HEK293T (cell line): ENCODE measurements around the gene HAGH.

ENCODE experiments used
- CTCF ChIA-PET: fragments of 350-600 bp; formaldehyde crosslinking; extraction: SDS; loops from one replicate; lab custom pipeline; 2021; ENCODE audit warnings: antibody characterized with exemption, inconsistent platforms; lab: Yijun Ruan, JAX
- POLR2A ChIA-PET: fragments of 350-600 bp; formaldehyde crosslinking; extraction: SDS; loops from one replicate; lab custom pipeline; 2020; ENCODE audit warnings: antibody characterized with exemption, inconsistent platforms; lab: Yijun Ruan, JAX
- DNase-seq: peaks from one replicate; pipeline ENCODE4 v3.0.0; 2012; ENCODE audit warnings: mixed read lengths; ENCODE audit errors: extremely low spot score
- ARNT ChIP-seq: fragments of 450-650 bp; IDR thresholded peaks from 2 replicates; pipeline ENCODE4 v1.6.1; 2017; ENCODE audit warnings: mild to moderate bottlenecking
- BHLHE40 ChIP-seq: fragments of 450-650 bp; IDR thresholded peaks from 2 replicates; pipeline ENCODE4 v1.6.1; 2016; ENCODE audit warnings: mild to moderate bottlenecking, moderate library complexity, borderline replicate concordance
- CTBP1 ChIP-seq: fragments of 450-650 bp; IDR thresholded peaks from 2 replicates; pipeline ENCODE4 v1.6.1; 2016; ENCODE audit warnings: borderline replicate concordance
- ELF4 ChIP-seq: fragments of 450-650 bp; IDR thresholded peaks from 2 replicates; pipeline ENCODE4 v1.6.1; 2017; ENCODE audit warnings: antibody characterized with exemption
- FOXA1 ChIP-seq: fragments of 450-650 bp; IDR thresholded peaks from 2 replicates; pipeline ENCODE4 v1.6.1; 2016; ENCODE audit warnings: mild to moderate bottlenecking
- FOXK2 ChIP-seq: fragments of 450-650 bp; IDR thresholded peaks from 2 replicates; pipeline ENCODE4 v1.6.1; 2016; ENCODE audit warnings: mild to moderate bottlenecking
- FOXM1 ChIP-seq: fragments of 450-650 bp; IDR thresholded peaks from 2 replicates; pipeline ENCODE4 v1.6.1; 2017; ENCODE audit warnings: mild to moderate bottlenecking, borderline replicate concordance
- HDGF ChIP-seq: fragments of 450-650 bp; IDR thresholded peaks from 2 replicates; pipeline ENCODE4 v1.6.1; 2017; ENCODE audit warnings: antibody characterized with exemption, borderline replicate concordance
- L3MBTL2 ChIP-seq: fragments of 450-650 bp; conservative IDR thresholded peaks from 2 replicates; pipeline ENCODE4 v1.6.1; 2016; ENCODE audit warnings: mild to moderate bottlenecking
- LEF1 ChIP-seq: fragments of 450-650 bp; IDR thresholded peaks from 2 replicates; pipeline ENCODE4 v1.6.1; 2017; ENCODE audit warnings: mild to moderate bottlenecking, borderline replicate concordance
- NFRKB ChIP-seq: fragments of 450-650 bp; IDR thresholded peaks from 2 replicates; pipeline ENCODE4 v1.6.1; 2016; ENCODE audit warnings: mild to moderate bottlenecking, moderate library complexity
- PKNOX1 ChIP-seq: fragments of 450-650 bp; IDR thresholded peaks from 2 replicates; pipeline ENCODE4 v1.6.1; 2016
- SP1 ChIP-seq: fragments of 450-650 bp; IDR thresholded peaks from 2 replicates; pipeline ENCODE4 v1.6.1; 2017
- SUZ12 ChIP-seq: fragments of 450-650 bp; IDR thresholded peaks from 2 replicates; pipeline ENCODE4 v1.6.1; 2016; ENCODE audit warnings: mild to moderate bottlenecking
- TARDBP ChIP-seq: fragments of 450-650 bp; IDR thresholded peaks from 2 replicates; pipeline ENCODE4 v1.6.1; 2016
- ZNF384 ChIP-seq: fragments of 450-650 bp; IDR thresholded peaks from 2 replicates; pipeline ENCODE4 v1.6.1; 2016

HAGH gene

GRCh38 chr16:1865902-1866690 is 39.5 kb upstream of the HAGH start:
- POLR2A ChIA-PET, result interaction anchor here (1.2 kb wide), 1 partner anchor 99 kb away, joined by 5 read pairs; the partner anchor contains the start of gene RPS2
- TF ChIP-seq SUZ12, result no peak
- TF ChIP-seq ZNF384, result no peak
- no peak for TF ChIP-seq LEF1
- TF ChIP-seq TARDBP, result no peak
- TF ChIP-seq CTBP1, result no peak
- no peak for TF ChIP-seq ARNT
- no peak for TF ChIP-seq ELF4
- TF ChIP-seq FOXK2, result no peak
- TF ChIP-seq PKNOX1, result no peak
- TF ChIP-seq FOXM1, result no peak
- TF ChIP-seq L3MBTL2, result no peak
- no peak for TF ChIP-seq NFRKB
- TF ChIP-seq BHLHE40, result no peak
- TF ChIP-seq HDGF, result no peak
- no peak for TF ChIP-seq FOXA1
- TF ChIP-seq SP1, result no peak
- CTCF ChIA-PET, result interaction anchor here (0.6 to 1.4 kb wide), 3 partner anchors 62 to 75 kb away, joined by 3 to 5 read pairs (median 4); no protein-coding TSS in a partner anchor
- no peak for DNase-seq

GRCh38 chr16:1863681-1864460 is 37.2 kb upstream of the HAGH start:
- DNase-seq, result no peak
- POLR2A ChIA-PET, result interaction anchor here (0.8 to 1.4 kb wide), 2 partner anchors 60 to 101 kb away, joined by 3 to 10 read pairs; partner anchors contain the start of gene RPS2
- no peak for TF ChIP-seq FOXK2
- TF ChIP-seq CTBP1, result no peak
- TF ChIP-seq HDGF, result no peak
- TF ChIP-seq LEF1, result no peak
- no peak for TF ChIP-seq L3MBTL2
- no peak for TF ChIP-seq TARDBP
- no peak for TF ChIP-seq SP1
- no peak for TF ChIP-seq ZNF384
- TF ChIP-seq PKNOX1, result no peak
- TF ChIP-seq BHLHE40, result no peak
- no peak for TF ChIP-seq FOXA1
- no peak for TF ChIP-seq NFRKB
- TF ChIP-seq ELF4, result no peak
- CTCF ChIA-PET, result interaction anchor here (1.3 to 1.6 kb wide), 2 partner anchors 60 to 78 kb away, joined by 5 to 7 read pairs; no protein-coding TSS in a partner anchor

- POLR2A ChIA-PET, result interaction anchor here (0.8 to 1.8 kb wide), 3 partner anchors 98 to 109 kb away, joined by 4 to 7 read pairs (median 4); partner anchors contain the start of gene RPS2
- TF ChIP-seq ZNF384, result no peak
- TF ChIP-seq SUZ12, result no peak
- no peak for DNase-seq
- CTCF ChIA-PET, result interaction anchor here (1.1 kb wide), 1 partner anchor 90 kb away, joined by 3 read pairs; no protein-coding TSS in a partner anchor
Observed at GRCh38 chr16:1862394-1862793, 35.8 kb upstream of the HAGH start.

- CTCF ChIA-PET, result interaction anchor here (1.1 kb wide), 1 partner anchor 90 kb away, joined by 3 read pairs; no protein-coding TSS in a partner anchor
- POLR2A ChIA-PET, result interaction anchor here (1.1 to 1.8 kb wide), 2 partner anchors 99 to 103 kb away, joined by 4 to 7 read pairs; partner anchors contain the start of gene RPS2
- no peak for DNase-seq
- TF ChIP-seq SP1 (no peak), LEF1 (no peak), FOXK2 (no peak), SUZ12 (no peak), CTBP1 (no peak), NFRKB (no peak), BHLHE40 (no peak), ARNT (no peak), FOXM1 (no peak), ELF4 (no peak), TARDBP (no peak), PKNOX1 (no peak), ZNF384 (no peak), HDGF (no peak), FOXA1 (no peak), L3MBTL2 (no peak)
Observed at GRCh38 chr16:1861730-1862129, 35.1 kb upstream of the HAGH start.

GRCh38 chr16:1859650-1860049 is 33.0 kb upstream of the HAGH start:
- TF ChIP-seq ARNT (no peak), CTBP1 (no peak), PKNOX1 (no peak), FOXK2 (no peak), FOXM1 (no peak), SUZ12 (no peak), ZNF384 (no peak), NFRKB (no peak), SP1 (no peak), ELF4 (no peak), FOXA1 (no peak), BHLHE40 (no peak)
- DNase-seq, result no peak
- CTCF ChIA-PET, result interaction anchor here (1.2 kb wide), 1 partner anchor 11 kb away, joined by 4 read pairs; no protein-coding TSS in a partner anchor
- POLR2A ChIA-PET, result interaction anchor here (0.7 to 1.1 kb wide), 2 partner anchors 101 to 106 kb away, joined by 4 read pairs; no protein-coding TSS in a partner anchor
